ENCODE results near the gene PHLDB2.

DNA sequence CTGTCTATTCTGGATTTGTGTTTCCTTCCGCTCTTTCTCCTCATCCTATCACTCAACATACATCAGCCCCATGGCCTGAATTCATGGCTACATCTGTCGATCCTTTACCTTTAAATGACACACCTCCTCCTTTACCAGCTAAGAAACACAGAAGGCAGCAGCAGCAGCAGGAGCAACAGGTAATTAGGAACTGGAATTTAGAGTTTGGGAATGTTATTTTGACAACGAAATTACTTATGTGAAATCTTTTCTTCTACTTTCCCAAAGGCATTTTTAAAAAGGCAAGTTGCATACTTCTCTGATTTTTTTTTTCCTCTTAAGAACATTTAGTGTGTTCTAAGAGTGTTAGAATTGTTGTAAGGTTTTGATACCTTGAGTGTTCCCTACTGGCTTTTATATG lies 90.6 kb downstream of the PHLDB2 start:
- TF ChIP-seq, protein P1, sequence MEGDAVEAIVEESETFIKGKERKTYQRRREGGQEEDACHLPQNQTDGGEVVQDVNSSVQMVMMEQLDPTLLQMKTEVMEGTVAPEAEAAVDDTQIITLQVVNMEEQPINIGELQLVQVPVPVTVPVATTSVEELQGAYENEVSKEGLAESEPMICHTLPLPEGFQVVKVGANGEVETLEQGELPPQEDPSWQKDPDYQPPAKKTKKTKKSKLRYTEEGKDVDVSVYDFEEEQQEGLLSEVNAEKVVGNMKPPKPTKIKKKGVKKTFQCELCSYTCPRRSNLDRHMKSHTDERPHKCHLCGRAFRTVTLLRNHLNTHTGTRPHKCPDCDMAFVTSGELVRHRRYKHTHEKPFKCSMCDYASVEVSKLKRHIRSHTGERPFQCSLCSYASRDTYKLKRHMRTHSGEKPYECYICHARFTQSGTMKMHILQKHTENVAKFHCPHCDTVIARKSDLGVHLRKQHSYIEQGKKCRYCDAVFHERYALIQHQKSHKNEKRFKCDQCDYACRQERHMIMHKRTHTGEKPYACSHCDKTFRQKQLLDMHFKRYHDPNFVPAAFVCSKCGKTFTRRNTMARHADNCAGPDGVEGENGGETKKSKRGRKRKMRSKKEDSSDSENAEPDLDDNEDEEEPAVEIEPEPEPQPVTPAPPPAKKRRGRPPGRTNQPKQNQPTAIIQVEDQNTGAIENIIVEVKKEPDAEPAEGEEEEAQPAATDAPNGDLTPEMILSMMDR (IDR thresholded peaks at IDR 0.05): no peak
- TF ChIP-seq POLR2A (IDR thresholded peaks at IDR 0.05): no peak

Measured in lower leg skin (tissue), 3 donors.